ENCODE measurements around the gene EOLA1. TPM values are rescaled to one million over a fixed set of nuclear protein-coding genes. Genes with fewer than 3 reads are reported as not detected.
"Not testable (repeated sequence)": the region's sequence is repeated elsewhere in the genome, so short reads cannot be mapped to it uniquely, and the experiment has no call there.

EOLA1 gene
- total and polyA plus RNA-seq, 8 donors: 16.0 to 25.0 (median 18.7) TPM

- Histone ChIP-seq H3K9me3 (no peaks in the 10 kb centered on the region), H3K27ac (peak overlapping the region; percentile 88 to 93), H3K36me3 (no peaks in the 10 kb centered on the region), H3K4me1 (peaks cover 0 to 5% of the 10 kb centered on the region in 2 donors), H3K4me3 (peak overlapping the region; percentile 53 to 67), H3K27me3 (no peaks in the 10 kb centered on the region)
- no peak for TF ChIP-seq CTCF (IDR thresholded peaks at IDR 0.05)
- ATAC-seq (peak; percentile 80), DNase-seq (peak; percentile 84 to 94 (median 93))
- intact Hi-C loops (cut with DNase I): no loop called here
Measured at GRCh38 chrX:149540131-149540620, 636 bp upstream of the EOLA1 start.

GRCh38 chrX:149541521-149542047, 772 bp downstream of the EOLA1 start:
- ATAC-seq (no peak), DNase-seq (no peak)
- H3K27me3 ChIP-seq: no peaks in the 10 kb centered on the region
- no peaks in the 10 kb centered on the region for H3K9me3 ChIP-seq
- no peaks in the 10 kb centered on the region for H3K36me3 ChIP-seq
- H3K27ac ChIP-seq: peak overlapping the region; percentile 88 to 93
- H3K4me3 ChIP-seq: peak overlapping the region; percentile 53 to 67
- peaks cover 0 to 5% of the 10 kb centered on the region in 2 donors for H3K4me1 ChIP-seq
- intact Hi-C loops (cut with DNase I): no loop called here
- TF ChIP-seq CTCF (IDR thresholded peaks at IDR 0.05): no peak

- H3K4me3 ChIP-seq; H3K36me3 ChIP-seq; H3K4me1 ChIP-seq; intact Hi-C loops (cut with DNase I); H3K27me3 ChIP-seq; ATAC-seq; DNase-seq; H3K27ac ChIP-seq; H3K9me3 ChIP-seq: not testable (repeated sequence)
Measured at GRCh38 chrX:149545545-149546543, 5.0 kb downstream of the EOLA1 start.

GRCh38 chrX:149546962-149547361, 6.2 kb downstream of the EOLA1 start:
- ATAC-seq; H3K4me3 ChIP-seq; H3K36me3 ChIP-seq; H3K27me3 ChIP-seq; H3K9me3 ChIP-seq; H3K27ac ChIP-seq; intact Hi-C loops (cut with DNase I); H3K4me1 ChIP-seq; DNase-seq: not testable (repeated sequence)

- H3K27me3 ChIP-seq; ATAC-seq; H3K27ac ChIP-seq; H3K4me3 ChIP-seq; DNase-seq; H3K4me1 ChIP-seq; H3K9me3 ChIP-seq; intact Hi-C loops (cut with DNase I); H3K36me3 ChIP-seq: not testable (repeated sequence)
Measured at GRCh38 chrX:149547782-149548181, 7.0 kb downstream of the EOLA1 start.

- ATAC-seq; intact Hi-C loops (cut with DNase I); H3K4me3 ChIP-seq: not testable (repeated sequence)
Measured at GRCh38 chrX:149549701-149550100, 8.9 kb downstream of the EOLA1 start, which contains the start of gene HSFX3. HSFX3 (minus strand) TSS chrX:149549924; CDS start chrX:149549852, 72 bp downstream.

GRCh38 chrX:149550454-149550853, 9.6 kb downstream of the EOLA1 start:
- H3K36me3 ChIP-seq; H3K4me3 ChIP-seq; H3K27me3 ChIP-seq; DNase-seq; intact Hi-C loops (cut with DNase I); ATAC-seq; H3K4me1 ChIP-seq; H3K27ac ChIP-seq; H3K9me3 ChIP-seq: not testable (repeated sequence)

More at GRCh38 chrX:149549701-149550100, 8.9 kb downstream of the EOLA1 start, which contains the start of gene HSFX3:
- not testable (repeated sequence) for H3K9me3 ChIP-seq, H3K27me3 ChIP-seq, H3K4me1 ChIP-seq, H3K27ac ChIP-seq, DNase-seq, H3K36me3 ChIP-seq

GRCh38 chrX:149551245-149551938, 10.6 kb downstream of the EOLA1 start:
- H3K27ac ChIP-seq; H3K36me3 ChIP-seq; H3K4me3 ChIP-seq; ATAC-seq; intact Hi-C loops (cut with DNase I); DNase-seq; H3K4me1 ChIP-seq; H3K27me3 ChIP-seq; H3K9me3 ChIP-seq: not testable (repeated sequence)

GRCh38 chrX:149551939-149552248, 11.1 kb downstream of the EOLA1 start:
- H3K36me3 ChIP-seq; H3K4me1 ChIP-seq; ATAC-seq; intact Hi-C loops (cut with DNase I); H3K9me3 ChIP-seq; H3K27ac ChIP-seq; DNase-seq; H3K4me3 ChIP-seq; H3K27me3 ChIP-seq: not testable (repeated sequence)

GRCh38 chrX:149555251-149555650, 14.4 kb downstream of the EOLA1 start:
- H3K9me3 ChIP-seq; H3K4me1 ChIP-seq; DNase-seq; H3K27me3 ChIP-seq; H3K36me3 ChIP-seq; ATAC-seq; H3K4me3 ChIP-seq; intact Hi-C loops (cut with DNase I); H3K27ac ChIP-seq: not testable (repeated sequence)
